ENCODE measurements around the gene RC3H1.
"Not testable (repeated sequence)": the region's sequence is repeated elsewhere in the genome, so short reads cannot be mapped to it uniquely, and the experiment has no call there.

Gene RC3H1

GRCh38 chr1:174022080-174022975 lies at the start of gene RC3H1:
Gene RC3H1, minus strand, starts transcription at chr1:174022357. Its CDS starts 29,372 bp downstream, at chr1:173992985.
- Mint-ChIP-seq H3K4me3 (peak within 1 kb of the TSS; percentile 95), H3K27me3 (ENCODE audit: low read depth, poor library complexity) (no peaks in the 10 kb centered on the region), H3K9me3 (no peaks in the 10 kb centered on the region), H3K27ac (peak within 1 kb of the TSS; percentile 98), H3K4me1 (peaks cover 46% of the 10 kb centered on the region), H3K36me3 (ENCODE audit: low read depth) (no peaks in the 10 kb centered on the region)
- no peak for TF ChIP-seq CTCF (IDR thresholded peaks at IDR 0.05)
- peak; percentile 88 for DNase-seq

- Mint-ChIP-seq H3K36me3 (ENCODE audit: low read depth) (no peaks in the 10 kb centered on the region), H3K27me3 (ENCODE audit: low read depth, poor library complexity) (no peaks in the 10 kb centered on the region), H3K4me3 (no peak overlapping the region), H3K9me3 (no peaks in the 10 kb centered on the region), H3K4me1 (peaks cover 15% of the 10 kb centered on the region), H3K27ac (no peak overlapping the region)
- TF ChIP-seq CTCF (IDR thresholded peaks at IDR 0.05), result no peak
- DNase-seq, result no peak
Measured at GRCh38 chr1:174070614-174071013, 48.5 kb upstream of the RC3H1 start.

- no peak overlapping the region for H3K27ac Mint-ChIP-seq
- H3K4me1 Mint-ChIP-seq, result peaks cover 9% of the 10 kb centered on the region
- DNase-seq, result no peak
- no peaks in the 10 kb centered on the region for H3K9me3 Mint-ChIP-seq
- peaks cover 4% of the 10 kb centered on the region for H3K27me3 Mint-ChIP-seq (ENCODE audit: low read depth, poor library complexity)
- no peak overlapping the region for H3K4me3 Mint-ChIP-seq
- no peak for TF ChIP-seq CTCF (IDR thresholded peaks at IDR 0.05)
- no peaks in the 10 kb centered on the region for H3K36me3 Mint-ChIP-seq (ENCODE audit: low read depth)
Measured at GRCh38 chr1:174068000-174068399, 45.8 kb upstream of the RC3H1 start.

GRCh38 chr1:174060090-174060489 lies 37.9 kb upstream of the RC3H1 start:
- Mint-ChIP-seq H3K27ac (no peak overlapping the region), H3K9me3 (peaks cover 6% of the 10 kb centered on the region), H3K27me3 (ENCODE audit: low read depth, poor library complexity) (peaks cover 22% of the 10 kb centered on the region), H3K4me1 (no peaks in the 10 kb centered on the region), H3K36me3 (ENCODE audit: low read depth) (no peaks in the 10 kb centered on the region), H3K4me3 (no peak overlapping the region)
- TF ChIP-seq CTCF (IDR thresholded peaks at IDR 0.05), result no peak
- no peak for DNase-seq

GRCh38 chr1:174058624-174059023 lies 36.5 kb upstream of the RC3H1 start:
- no peak overlapping the region for H3K27ac Mint-ChIP-seq
- H3K36me3 Mint-ChIP-seq (ENCODE audit: low read depth), result no peaks in the 10 kb centered on the region
- H3K9me3 Mint-ChIP-seq, result peaks cover 6% of the 10 kb centered on the region
- TF ChIP-seq CTCF (IDR thresholded peaks at IDR 0.05), result no peak
- no peak overlapping the region for H3K4me3 Mint-ChIP-seq
- DNase-seq, result no peak
- no peaks in the 10 kb centered on the region for H3K4me1 Mint-ChIP-seq
- H3K27me3 Mint-ChIP-seq (ENCODE audit: low read depth, poor library complexity), result peaks cover 22% of the 10 kb centered on the region

GRCh38 chr1:174056609-174057008 lies 34.5 kb upstream of the RC3H1 start:
- DNase-seq; H3K9me3 Mint-ChIP-seq; H3K27ac Mint-ChIP-seq; H3K36me3 Mint-ChIP-seq (ENCODE audit: low read depth); H3K4me1 Mint-ChIP-seq; H3K4me3 Mint-ChIP-seq: not testable (repeated sequence)
- peaks cover 19% of the 10 kb centered on the region for H3K27me3 Mint-ChIP-seq (ENCODE audit: low read depth, poor library complexity)

GRCh38 chr1:174055797-174056196 lies 33.6 kb upstream of the RC3H1 start:
- not testable (repeated sequence) for H3K27ac Mint-ChIP-seq, H3K4me1 Mint-ChIP-seq

More at GRCh38 chr1:174055797-174056196, 33.6 kb upstream of the RC3H1 start:
- not testable (repeated sequence) for H3K36me3 Mint-ChIP-seq (ENCODE audit: low read depth); H3K4me3 Mint-ChIP-seq; DNase-seq; H3K9me3 Mint-ChIP-seq
- H3K27me3 Mint-ChIP-seq (ENCODE audit: low read depth, poor library complexity), result peaks cover 16% of the 10 kb centered on the region

All from nephron progenitor cell (in vitro differentiated cells).